ENCODE results near the gene TPK1.

- TF ChIP-seq RXRA (IDR thresholded peaks at IDR 0.05; ENCODE audit: borderline replicate concordance, low read depth) (no peak), CTCF (IDR thresholded peaks at IDR 0.05) (no peak), EZH2phosphoT487 (IDR thresholded peaks at IDR 0.05; ENCODE audit: borderline replicate concordance, low read depth) (no peak), TAF1 (IDR thresholded peaks at IDR 0.05; ENCODE audit: borderline replicate concordance, low read depth, low read length) (no peak), RCOR1 (IDR thresholded peaks at IDR 0.05; ENCODE audit: low read length) (no peak), POLR2AphosphoS5 (IDR thresholded peaks at IDR 0.05; ENCODE audit: low read depth, low read length) (no peak), ZBTB33 (IDR thresholded peaks at IDR 0.05; ENCODE audit: borderline replicate concordance, low read depth) (no peak), GABPA (IDR thresholded peaks at IDR 0.05; ENCODE audit: low read depth) (no peak), SIN3A (IDR thresholded peaks at IDR 0.05; ENCODE audit: borderline replicate concordance, low read depth, low read length) (no peak), USF2 (IDR thresholded peaks at IDR 0.05; ENCODE audit: borderline replicate concordance, low read depth, low read length) (no peak), YY1 (IDR thresholded peaks at IDR 0.05; ENCODE audit: low read depth) (no peak)
- TF ChIP-seq, protein P1, sequence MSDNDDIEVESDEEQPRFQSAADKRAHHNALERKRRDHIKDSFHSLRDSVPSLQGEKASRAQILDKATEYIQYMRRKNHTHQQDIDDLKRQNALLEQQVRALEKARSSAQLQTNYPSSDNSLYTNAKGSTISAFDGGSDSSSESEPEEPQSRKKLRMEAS (IDR thresholded peaks at IDR 0.05; ENCODE audit: low read depth), result no peak
- TF ChIP-seq, protein P2, sequence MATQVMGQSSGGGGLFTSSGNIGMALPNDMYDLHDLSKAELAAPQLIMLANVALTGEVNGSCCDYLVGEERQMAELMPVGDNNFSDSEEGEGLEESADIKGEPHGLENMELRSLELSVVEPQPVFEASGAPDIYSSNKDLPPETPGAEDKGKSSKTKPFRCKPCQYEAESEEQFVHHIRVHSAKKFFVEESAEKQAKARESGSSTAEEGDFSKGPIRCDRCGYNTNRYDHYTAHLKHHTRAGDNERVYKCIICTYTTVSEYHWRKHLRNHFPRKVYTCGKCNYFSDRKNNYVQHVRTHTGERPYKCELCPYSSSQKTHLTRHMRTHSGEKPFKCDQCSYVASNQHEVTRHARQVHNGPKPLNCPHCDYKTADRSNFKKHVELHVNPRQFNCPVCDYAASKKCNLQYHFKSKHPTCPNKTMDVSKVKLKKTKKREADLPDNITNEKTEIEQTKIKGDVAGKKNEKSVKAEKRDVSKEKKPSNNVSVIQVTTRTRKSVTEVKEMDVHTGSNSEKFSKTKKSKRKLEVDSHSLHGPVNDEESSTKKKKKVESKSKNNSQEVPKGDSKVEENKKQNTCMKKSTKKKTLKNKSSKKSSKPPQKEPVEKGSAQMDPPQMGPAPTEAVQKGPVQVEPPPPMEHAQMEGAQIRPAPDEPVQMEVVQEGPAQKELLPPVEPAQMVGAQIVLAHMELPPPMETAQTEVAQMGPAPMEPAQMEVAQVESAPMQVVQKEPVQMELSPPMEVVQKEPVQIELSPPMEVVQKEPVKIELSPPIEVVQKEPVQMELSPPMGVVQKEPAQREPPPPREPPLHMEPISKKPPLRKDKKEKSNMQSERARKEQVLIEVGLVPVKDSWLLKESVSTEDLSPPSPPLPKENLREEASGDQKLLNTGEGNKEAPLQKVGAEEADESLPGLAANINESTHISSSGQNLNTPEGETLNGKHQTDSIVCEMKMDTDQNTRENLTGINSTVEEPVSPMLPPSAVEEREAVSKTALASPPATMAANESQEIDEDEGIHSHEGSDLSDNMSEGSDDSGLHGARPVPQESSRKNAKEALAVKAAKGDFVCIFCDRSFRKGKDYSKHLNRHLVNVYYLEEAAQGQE (IDR thresholded peaks at IDR 0.05; ENCODE audit: low read depth, low read length), result no peak
- TF ChIP-seq, protein P3, sequence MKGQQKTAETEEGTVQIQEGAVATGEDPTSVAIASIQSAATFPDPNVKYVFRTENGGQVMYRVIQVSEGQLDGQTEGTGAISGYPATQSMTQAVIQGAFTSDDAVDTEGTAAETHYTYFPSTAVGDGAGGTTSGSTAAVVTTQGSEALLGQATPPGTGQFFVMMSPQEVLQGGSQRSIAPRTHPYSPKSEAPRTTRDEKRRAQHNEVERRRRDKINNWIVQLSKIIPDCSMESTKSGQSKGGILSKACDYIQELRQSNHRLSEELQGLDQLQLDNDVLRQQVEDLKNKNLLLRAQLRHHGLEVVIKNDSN (IDR thresholded peaks at IDR 0.05; ENCODE audit: borderline replicate concordance, low read depth), result no peak
Observed at GRCh38 chr7:144780071-144780608, 55.7 kb downstream of the TPK1 start.
